Activated naive CD8-positive, alpha-beta T cell treated with anti-CD3 and anti-CD28 coated beads, Interleukin-2, amount 10 ng/mL, durations not matched to agents 7 days and 5 days (primary cell): Measurements from ENCODE around the gene ZNF136. TPM values are rescaled to one million over a fixed set of nuclear protein-coding genes. Genes with fewer than 3 reads are reported as not detected.

Experiments used
- ATAC-seq: fragments of 150-1000 bp; cut with Tn5 transposase; one replicate; pipeline ENCODE4 v1.10.0; 2021; ENCODE audit warnings: low read depth, moderate library complexity
- POLR2A ChIA-PET: fragments of 350-600 bp; sonication (Branson Sonifier 250); formaldehyde crosslinking; loops from one replicate; lab custom pipeline; 2021; ENCODE audit warnings: antibody characterized with exemption; lab: Charles Lee
- DNase-seq: peaks from one replicate; pipeline ENCODE4 v3.0.0; 2021
- H3K27ac Mint-ChIP-seq: one replicate; pipeline ENCODE4 v1.8.0; 2022; ENCODE audit warnings: mild to moderate bottlenecking, mixed read lengths
- H3K27me3 Mint-ChIP-seq: one replicate; pipeline ENCODE4 v1.8.0; 2022; ENCODE audit warnings: mild to moderate bottlenecking, moderate library complexity, mixed read lengths
- H3K36me3 Mint-ChIP-seq: one replicate; pipeline ENCODE4 v1.8.0; 2021; ENCODE audit warnings: mild to moderate bottlenecking, mixed read lengths
- H3K4me1 Mint-ChIP-seq: one replicate; pipeline ENCODE4 v1.8.0; 2021; ENCODE audit warnings: mixed read lengths
- H3K4me3 Mint-ChIP-seq: one replicate; pipeline ENCODE4 v1.8.0; 2022; ENCODE audit warnings: mild to moderate bottlenecking, moderate library complexity, mixed read lengths
- H3K9me3 Mint-ChIP-seq: one replicate; pipeline ENCODE4 v1.8.0; 2021; ENCODE audit warnings: mixed read lengths
- total RNA-seq, 2 experiments: library from RNA; stranded (reverse); gene quantifications; one replicate each; pipeline ENCODE4 v1.2.3, GENCODE V29; 2021

The ZNF136 gene
- total RNA-seq, 2 experiments from 2014 or later: 16.4 to 18.2 TPM

DNA sequence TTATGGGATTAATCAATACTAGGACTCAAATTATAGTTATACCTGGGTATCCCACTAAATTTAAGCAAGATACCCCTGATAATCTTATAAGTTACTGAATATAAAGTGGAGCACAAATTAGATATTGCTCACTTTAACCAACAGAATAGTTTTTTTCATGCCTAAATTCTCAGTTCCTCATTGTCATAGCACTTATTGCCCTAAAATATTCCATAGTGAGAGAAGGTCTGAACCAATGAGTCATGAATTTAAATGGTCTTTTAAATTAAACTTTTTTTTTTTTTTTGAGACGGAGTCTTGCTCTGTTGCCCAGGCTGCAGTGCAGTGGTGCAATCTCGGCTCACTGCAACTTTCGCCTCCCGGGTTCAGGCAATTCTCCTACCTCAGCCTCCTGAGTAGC lies 42.4 kb downstream of the ZNF136 start:
- Mint-ChIP-seq H3K9me3 (peaks cover 31% of the 10 kb centered on the region), H3K36me3 (peaks cover 39% of the 10 kb centered on the region), H3K4me1 (no peaks in the 10 kb centered on the region), H3K27ac (no peak overlapping the region), H3K27me3 (no peaks in the 10 kb centered on the region), H3K4me3 (no peak overlapping the region)
- POLR2A ChIA-PET: no interaction called here
- DNase-seq (no peak), ATAC-seq (no peak)

- POLR2A ChIA-PET: no interaction called here
- H3K4me1 Mint-ChIP-seq: no peaks in the 10 kb centered on the region
- H3K27me3 Mint-ChIP-seq: no peaks in the 10 kb centered on the region
- ATAC-seq (no peak), DNase-seq (no peak)
- peaks cover 42% of the 10 kb centered on the region for H3K36me3 Mint-ChIP-seq
- H3K4me3 Mint-ChIP-seq: no peak overlapping the region
- H3K9me3 Mint-ChIP-seq: peaks cover 35% of the 10 kb centered on the region
- no peak overlapping the region for H3K27ac Mint-ChIP-seq
Observed at GRCh38 chr19:12208221-12208620, 45.3 kb downstream of the ZNF136 start.

GRCh38 chr19:12217332-12217731 lies 54.4 kb downstream of the ZNF136 start:
- peaks cover 29% of the 10 kb centered on the region for H3K36me3 Mint-ChIP-seq
- H3K4me1 Mint-ChIP-seq: no peaks in the 10 kb centered on the region
- no peak overlapping the region for H3K4me3 Mint-ChIP-seq
- ATAC-seq: no peak
- no peaks in the 10 kb centered on the region for H3K27me3 Mint-ChIP-seq
- POLR2A ChIA-PET: no interaction called here
- DNase-seq: no peak
- peaks cover 48% of the 10 kb centered on the region for H3K9me3 Mint-ChIP-seq
- no peak overlapping the region for H3K27ac Mint-ChIP-seq

DNA sequence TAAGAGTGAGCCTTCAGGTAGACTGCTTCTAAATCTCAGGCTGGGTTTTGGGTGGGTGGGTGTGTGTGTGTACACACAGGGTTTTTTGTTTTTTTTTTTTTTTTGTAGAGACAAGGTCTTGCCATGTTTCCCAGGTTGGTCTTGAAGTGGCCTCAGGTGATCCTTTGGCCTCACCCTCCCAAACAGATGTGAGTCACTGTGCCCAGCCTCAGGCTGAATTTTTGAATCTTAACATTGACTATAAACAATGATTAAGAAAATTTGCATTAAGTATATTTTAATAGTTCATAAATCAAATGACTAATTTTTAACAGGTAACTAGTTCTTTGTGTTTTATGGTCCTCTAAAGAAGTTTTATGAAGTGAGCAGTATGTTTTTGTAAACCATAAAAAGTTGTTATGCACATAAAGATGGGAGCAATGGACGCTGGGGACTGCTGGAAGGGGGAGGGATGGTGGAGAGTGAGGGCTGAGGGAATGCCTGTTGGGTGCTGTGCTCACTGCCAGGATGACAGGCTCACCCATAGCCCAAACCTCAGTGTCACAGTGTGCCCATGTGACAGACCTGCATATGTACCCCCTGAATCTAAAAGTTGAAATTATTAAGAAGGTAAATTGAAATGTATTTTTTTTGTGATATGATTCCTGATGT lies 60.2 kb downstream of the ZNF136 start:
- POLR2A ChIA-PET: no interaction called here
- ATAC-seq: no peak
- Mint-ChIP-seq H3K4me1 (no peaks in the 10 kb centered on the region), H3K36me3 (peaks cover 13% of the 10 kb centered on the region), H3K4me3 (no peak overlapping the region), H3K27ac (no peak overlapping the region), H3K9me3 (peaks cover 22% of the 10 kb centered on the region), H3K27me3 (no peaks in the 10 kb centered on the region)
- no peak for DNase-seq

DNA sequence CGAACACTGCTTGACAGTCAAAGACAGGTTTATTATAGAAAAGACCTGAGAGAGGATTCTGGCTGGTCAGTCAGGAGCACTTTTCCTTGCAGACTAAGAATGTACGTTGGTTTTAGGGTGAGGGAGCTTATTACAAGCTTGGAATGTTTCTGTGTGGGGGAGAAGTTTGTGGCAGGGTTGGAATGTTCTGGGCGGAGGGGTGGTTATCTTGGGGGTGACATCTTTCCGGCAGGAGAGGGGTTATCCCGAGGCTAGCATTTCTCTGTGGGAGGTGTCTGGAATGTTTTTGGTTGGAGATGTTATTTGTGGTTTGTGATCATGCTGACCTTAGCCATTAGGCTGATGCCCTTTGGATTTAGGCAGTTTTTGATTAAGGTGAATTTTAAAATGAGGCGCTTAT lies 61.8 kb downstream of the ZNF136 start:
- Mint-ChIP-seq H3K9me3 (peaks cover 13% of the 10 kb centered on the region), H3K4me1 (no peaks in the 10 kb centered on the region), H3K4me3 (no peak overlapping the region), H3K36me3 (peaks cover 13% of the 10 kb centered on the region), H3K27me3 (no peaks in the 10 kb centered on the region), H3K27ac (no peak overlapping the region)
- POLR2A ChIA-PET: no interaction called here
- no peak for DNase-seq
- ATAC-seq: no peak

- Mint-ChIP-seq H3K4me3 (no peak overlapping the region), H3K27ac (no peak overlapping the region), H3K36me3 (peaks cover 26% of the 10 kb centered on the region), H3K27me3 (no peaks in the 10 kb centered on the region), H3K4me1 (no peaks in the 10 kb centered on the region), H3K9me3 (peaks cover 24% of the 10 kb centered on the region)
- DNase-seq: no peak
- ATAC-seq: no peak
- POLR2A ChIA-PET: no interaction called here
Observed at GRCh38 chr19:12229990-12230389, 67.1 kb downstream of the ZNF136 start.

DNA sequence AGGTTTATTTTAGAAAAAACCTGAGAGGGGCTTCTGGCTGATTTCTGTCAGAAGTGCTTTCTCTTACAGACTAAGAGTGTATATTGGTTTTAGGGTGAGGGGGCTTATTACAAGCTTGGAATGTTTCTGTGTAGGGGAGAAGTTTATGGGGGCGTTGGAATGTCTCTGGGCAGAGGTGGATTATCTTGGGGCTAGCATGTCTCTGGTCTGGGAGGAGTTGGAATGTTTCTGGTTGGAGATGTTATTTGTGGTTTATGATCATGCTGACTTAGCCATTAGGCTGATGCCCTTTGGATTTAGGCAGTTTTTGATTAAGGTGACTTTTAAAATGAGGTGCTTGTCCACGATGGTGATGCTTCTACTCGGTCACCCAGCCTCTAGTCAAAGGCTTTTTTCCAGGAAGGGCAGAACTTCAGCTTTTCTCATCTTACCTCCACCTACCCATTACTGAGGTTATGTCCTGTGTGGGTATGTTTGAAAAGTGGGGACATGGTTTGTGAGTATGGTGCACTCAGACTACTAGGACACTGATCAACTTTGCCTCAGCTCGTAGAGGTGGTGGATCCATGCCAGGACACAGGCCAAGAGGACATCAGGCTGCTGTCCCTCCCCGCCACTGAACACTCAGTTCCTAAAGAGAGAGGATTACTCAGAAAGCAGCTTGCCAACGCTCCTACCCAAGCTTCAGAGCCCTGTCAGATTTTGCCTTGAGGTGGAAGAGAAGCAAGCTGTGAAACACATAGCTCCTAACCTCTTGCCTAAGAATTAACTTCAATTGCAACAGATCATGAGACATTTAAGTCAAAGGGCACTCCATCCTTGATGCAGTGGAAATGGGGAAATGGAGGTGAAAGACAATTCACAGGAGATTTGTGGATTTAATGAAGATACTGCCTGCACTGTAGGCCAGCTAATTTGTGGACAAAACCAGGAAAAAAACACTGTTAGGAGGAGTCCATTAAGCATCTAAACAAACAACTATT lies 68.1 kb downstream of the ZNF136 start:
- Mint-ChIP-seq H3K9me3 (peaks cover 26% of the 10 kb centered on the region), H3K4me1 (no peaks in the 10 kb centered on the region), H3K4me3 (no peak overlapping the region), H3K27ac (no peak overlapping the region), H3K27me3 (no peaks in the 10 kb centered on the region), H3K36me3 (peaks cover 28% of the 10 kb centered on the region)
- ATAC-seq (no peak), DNase-seq (no peak)
- POLR2A ChIA-PET: no interaction called here

DNA sequence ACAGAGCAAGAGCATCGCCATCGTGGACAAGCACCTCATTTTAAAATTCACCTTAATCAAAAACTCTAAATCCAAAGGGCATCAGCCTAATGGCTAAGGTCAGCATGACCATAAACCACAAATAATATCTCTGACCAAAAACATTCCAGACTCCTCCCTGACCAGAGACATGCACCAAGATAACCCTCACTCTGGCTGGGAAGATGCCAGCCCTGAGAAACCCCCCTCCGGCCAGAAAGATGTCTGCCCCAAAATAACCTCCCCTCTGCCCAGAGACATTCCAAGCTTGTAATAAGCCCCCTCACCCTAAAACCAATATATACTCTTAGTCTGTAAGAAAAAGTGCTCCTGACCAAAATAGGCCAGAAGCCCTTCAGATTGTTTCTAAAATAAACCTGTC lies 70.1 kb downstream of the ZNF136 start:
- no peaks in the 10 kb centered on the region for H3K4me1 Mint-ChIP-seq

DNA sequence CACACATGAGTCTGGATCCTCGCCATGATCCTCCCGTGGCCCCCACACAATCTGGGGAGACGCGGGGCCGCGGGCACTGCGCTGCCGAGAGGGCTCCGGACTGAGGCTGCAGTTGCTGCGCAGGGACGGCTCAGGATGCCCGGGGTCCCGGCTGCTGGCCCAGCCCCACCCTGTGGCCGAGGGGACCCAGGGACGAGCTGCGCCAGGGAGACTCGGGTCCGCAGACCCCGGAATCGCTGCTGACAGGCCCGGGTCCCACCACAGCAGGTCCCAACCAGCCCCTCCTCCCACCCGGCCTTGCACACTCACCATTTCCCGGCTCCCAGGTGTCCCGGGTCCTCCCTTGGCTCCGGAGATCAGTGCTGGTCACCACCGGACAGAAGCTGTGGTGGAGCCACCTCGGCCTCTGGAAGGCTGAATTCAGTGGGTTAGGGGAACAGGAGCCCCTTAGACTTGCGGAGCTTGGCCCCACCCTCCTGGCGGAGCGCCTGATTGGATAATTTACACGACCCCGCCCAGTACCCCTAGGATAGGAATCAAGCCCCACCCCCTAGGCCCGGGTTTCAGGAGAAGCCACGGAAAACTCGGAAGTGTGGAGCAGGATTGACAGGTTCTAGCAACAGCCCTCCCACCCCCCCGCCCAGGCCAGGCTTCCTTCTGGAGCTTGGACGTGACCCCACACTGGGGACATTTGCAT lies 74.4 kb downstream of the ZNF136 start:
- ATAC-seq: no peak
- Mint-ChIP-seq H3K4me1 (peaks cover 1% of the 10 kb centered on the region), H3K27ac (no peak overlapping the region), H3K9me3 (peaks cover 27% of the 10 kb centered on the region), H3K36me3 (peaks cover 23% of the 10 kb centered on the region), H3K27me3 (no peaks in the 10 kb centered on the region), H3K4me3 (no peak overlapping the region)
- POLR2A ChIA-PET: no interaction called here
- DNase-seq: no peak

More for the DNA sequence above, 70.1 kb downstream of the ZNF136 start:
- DNase-seq (no peak), ATAC-seq (no peak)
- H3K27ac Mint-ChIP-seq: no peak overlapping the region
- peaks cover 24% of the 10 kb centered on the region for H3K9me3 Mint-ChIP-seq
- POLR2A ChIA-PET: no interaction called here
- peaks cover 28% of the 10 kb centered on the region for H3K36me3 Mint-ChIP-seq
- no peaks in the 10 kb centered on the region for H3K27me3 Mint-ChIP-seq
- H3K4me3 Mint-ChIP-seq: no peak overlapping the region

Other genes with a start within 250 kb of the ZNF136 start
- 10 to 100 TPM; 24.7 to 26.1 TPM for gene ZNF700, start 238.0 kb upstream of the ZNF136 start, total RNA-seq
- 1 to 10 TPM; 5.2 to 6.1 TPM for gene ZNF763, start 198.1 kb upstream of the ZNF136 start, total RNA-seq
- 1 to 10 TPM; 1.5 to 1.8 TPM for gene ZNF433, start 127.4 kb upstream of the ZNF136 start, total RNA-seq
- gene ZNF878, start 110.1 kb upstream of the ZNF136 start, total RNA-seq: 1 to 10 TPM in 1 of 2 experiments, under 1 TPM in 1; 0.91 to 1.2 TPM
- 1 to 10 TPM; 6.7 to 9.1 TPM for gene ZNF844, start 98.4 kb upstream of the ZNF136 start, total RNA-seq
- gene ZNF20, start 22.7 kb upstream of the ZNF136 start, total RNA-seq: 1 to 10 TPM; 5.9 to 7.2 TPM
- gene ZNF625, start 6.4 kb upstream of the ZNF136 start, total RNA-seq: 1 to 10 TPM; 7.2 to 8.2 TPM
- 10 to 100 TPM; 20.8 to 21.8 TPM for gene ZNF44, start 131.8 kb downstream of the ZNF136 start, total RNA-seq
- 1 to 10 TPM; 5.2 to 6.3 TPM for gene ZNF563, start 170.5 kb downstream of the ZNF136 start, total RNA-seq
- gene ZNF442, start 202.6 kb downstream of the ZNF136 start, total RNA-seq: 1 to 10 TPM; 2.6 to 4.3 TPM
- gene ZNF799, start 238.2 kb downstream of the ZNF136 start, total RNA-seq: 1 to 10 TPM; 7.6 to 7.9 TPM